Tibial nerve (tissue), 4 donors: ENCODE results near the gene DPP10.

Experiments used
- CTCF ChIP-seq, 5 experiments: fragments of 200-600 bp in 3 of 5; fragments of 450-650 bp in 2 of 5; sonication (generic) in 3 of 5; IDR thresholded peaks; one replicate each; pipeline ENCODE4 v1.5.1; 2016 to 2019; ENCODE audit warnings: antibody characterized with exemption in 5 of 5, mild to moderate bottlenecking in 3 of 5, moderate library complexity in 2 of 5
- EP300 ChIP-seq, 2 donors: sonication (generic); formaldehyde crosslinking; IDR thresholded peaks; one replicate each; pipeline ENCODE4 v1.6.1; 2017; ENCODE audit warnings: antibody characterized with exemption in 2 of 2, mild to moderate bottlenecking in 1 of 2
- POLR2A ChIP-seq, 2 donors: fragments of 450-650 bp; IDR thresholded peaks; one replicate each; pipeline ENCODE4 v1.6.1; 2017; ENCODE audit warnings: antibody characterized with exemption in 2 of 2, mild to moderate bottlenecking in 2 of 2, moderate library complexity in 2 of 2

- TF ChIP-seq CTCF (IDR thresholded peaks at IDR 0.05) (no peak), POLR2A (IDR thresholded peaks at IDR 0.05) (no peak), EP300 (IDR thresholded peaks at IDR 0.05) (no peak)
Observed at GRCh38 chr2:115171751-115172150, 729.3 kb downstream of the DPP10 start.
